ENCODE results near the gene SH3BP5.

- TF ChIP-seq, protein P1, sequence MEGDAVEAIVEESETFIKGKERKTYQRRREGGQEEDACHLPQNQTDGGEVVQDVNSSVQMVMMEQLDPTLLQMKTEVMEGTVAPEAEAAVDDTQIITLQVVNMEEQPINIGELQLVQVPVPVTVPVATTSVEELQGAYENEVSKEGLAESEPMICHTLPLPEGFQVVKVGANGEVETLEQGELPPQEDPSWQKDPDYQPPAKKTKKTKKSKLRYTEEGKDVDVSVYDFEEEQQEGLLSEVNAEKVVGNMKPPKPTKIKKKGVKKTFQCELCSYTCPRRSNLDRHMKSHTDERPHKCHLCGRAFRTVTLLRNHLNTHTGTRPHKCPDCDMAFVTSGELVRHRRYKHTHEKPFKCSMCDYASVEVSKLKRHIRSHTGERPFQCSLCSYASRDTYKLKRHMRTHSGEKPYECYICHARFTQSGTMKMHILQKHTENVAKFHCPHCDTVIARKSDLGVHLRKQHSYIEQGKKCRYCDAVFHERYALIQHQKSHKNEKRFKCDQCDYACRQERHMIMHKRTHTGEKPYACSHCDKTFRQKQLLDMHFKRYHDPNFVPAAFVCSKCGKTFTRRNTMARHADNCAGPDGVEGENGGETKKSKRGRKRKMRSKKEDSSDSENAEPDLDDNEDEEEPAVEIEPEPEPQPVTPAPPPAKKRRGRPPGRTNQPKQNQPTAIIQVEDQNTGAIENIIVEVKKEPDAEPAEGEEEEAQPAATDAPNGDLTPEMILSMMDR (IDR thresholded peaks at IDR 0.05): no peak
- TF ChIP-seq, protein P2, sequence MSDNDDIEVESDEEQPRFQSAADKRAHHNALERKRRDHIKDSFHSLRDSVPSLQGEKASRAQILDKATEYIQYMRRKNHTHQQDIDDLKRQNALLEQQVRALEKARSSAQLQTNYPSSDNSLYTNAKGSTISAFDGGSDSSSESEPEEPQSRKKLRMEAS (IDR thresholded peaks at IDR 0.05; ENCODE audit: low read depth): no peak
- no peak for TF ChIP-seq RXRA (IDR thresholded peaks at IDR 0.05; ENCODE audit: borderline replicate concordance, low read depth)
- TF ChIP-seq GABPA (IDR thresholded peaks at IDR 0.05; ENCODE audit: low read depth): no peak
- no peak for TF ChIP-seq PBX3 (IDR thresholded peaks at IDR 0.05)
- no peak for TF ChIP-seq REST (IDR thresholded peaks at IDR 0.05; ENCODE audit: low read depth, low read length)
- TF ChIP-seq RCOR1 (IDR thresholded peaks at IDR 0.05; ENCODE audit: low read length): no peak
- TF ChIP-seq RFX5 (IDR thresholded peaks at IDR 0.05; ENCODE audit: low read length): no peak
- no peak for TF ChIP-seq EZH2phosphoT487 (IDR thresholded peaks at IDR 0.05; ENCODE audit: borderline replicate concordance, low read depth)
- TF ChIP-seq SIN3A (IDR thresholded peaks at IDR 0.05; ENCODE audit: borderline replicate concordance, low read depth, low read length): no peak
- TF ChIP-seq POLR2AphosphoS5 (IDR thresholded peaks at IDR 0.05; ENCODE audit: low read depth, low read length): no peak
- TF ChIP-seq ELF1 (IDR thresholded peaks at IDR 0.05): no peak
- no peak for TF ChIP-seq TAF1 (IDR thresholded peaks at IDR 0.05; ENCODE audit: borderline replicate concordance, low read depth, low read length)
- TF ChIP-seq, protein P3, sequence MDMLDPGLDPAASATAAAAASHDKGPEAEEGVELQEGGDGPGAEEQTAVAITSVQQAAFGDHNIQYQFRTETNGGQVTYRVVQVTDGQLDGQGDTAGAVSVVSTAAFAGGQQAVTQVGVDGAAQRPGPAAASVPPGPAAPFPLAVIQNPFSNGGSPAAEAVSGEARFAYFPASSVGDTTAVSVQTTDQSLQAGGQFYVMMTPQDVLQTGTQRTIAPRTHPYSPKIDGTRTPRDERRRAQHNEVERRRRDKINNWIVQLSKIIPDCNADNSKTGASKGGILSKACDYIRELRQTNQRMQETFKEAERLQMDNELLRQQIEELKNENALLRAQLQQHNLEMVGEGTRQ (IDR thresholded peaks at IDR 0.05; ENCODE audit: borderline replicate concordance, low read depth, low read length): no peak
Observed at GRCh38 chr3:15342246-15342645, 9.9 kb upstream of the SH3BP5 start.
